SK-N-MC (cell line): ENCODE data around the gene PARD3B.

Experiments used
- DNase-seq: peaks from one replicate; pipeline ENCODE4 v3.0.0-alpha.2; 2011; ENCODE audit warnings: low read depth, low spot score
- H3K27ac ChIP-seq: fragments of 200-600 bp; sonication (generic); 2 replicates; pipeline ENCODE4 v1.5.1; 2016; ENCODE audit warnings: mixed run types
- H3K36me3 ChIP-seq: fragments of 200-600 bp; sonication (generic); 2 replicates; pipeline ENCODE4 v1.6.1; 2017; ENCODE audit warnings: antibody characterized with exemption, low read length, mixed read lengths; ENCODE audit not compliant: insufficient read depth
- H3K4me3 ChIP-seq: fragments of 200-600 bp; sonication (generic); 2 replicates; pipeline ENCODE4 v1.5.1; 2016
- H3K9ac ChIP-seq: fragments of 200-600 bp; sonication (generic); 2 replicates; pipeline ENCODE4 v1.8.0; 2017; ENCODE audit warnings: mixed run types, mixed read lengths; ENCODE audit not compliant: insufficient read length
- H3K9me3 ChIP-seq: fragments of 200-600 bp; sonication (generic); 2 replicates; pipeline ENCODE4 v1.6.1; 2017; ENCODE audit warnings: low read depth, mild to moderate bottlenecking, antibody characterized with exemption, low read length, moderate library complexity, mixed read lengths
- EZH2 ChIP-seq: fragments of 200-600 bp; sonication (generic); IDR thresholded peaks from one replicate; pipeline ENCODE4 v1.6.1; 2017; ENCODE audit warnings: antibody characterized with exemption
- FOXP2 ChIP-seq: optimal IDR thresholded peaks from 2 replicates; pipeline ENCODE3; 2011; ENCODE audit warnings: mild to moderate bottlenecking, moderate library complexity; ENCODE audit not compliant: insufficient read depth; ENCODE audit errors: extremely low read length, control extremely low read depth
- POLR2AphosphoS5 ChIP-seq: IDR thresholded peaks from 2 replicates; pipeline ENCODE4 v1.6.1; 2012; ENCODE audit warnings: mild to moderate bottlenecking, low read depth, low read length, borderline replicate concordance

Gene PARD3B

GRCh38 chr2:204772546-204772945 lies 227.3 kb downstream of the PARD3B start:
- TF ChIP-seq FOXP2: no peak
- no peak for TF ChIP-seq EZH2
- TF ChIP-seq POLR2AphosphoS5: no peak
- H3K4me3 ChIP-seq: no peak overlapping the region
- no peak overlapping the region for H3K27ac ChIP-seq
- no peak overlapping the region for H3K9ac ChIP-seq
- DNase-seq: no peak
- H3K36me3 ChIP-seq: no peaks in the 10 kb centered on the region
- H3K9me3 ChIP-seq: no peaks in the 10 kb centered on the region

- no peak for DNase-seq
- TF ChIP-seq POLR2AphosphoS5 (no peak), FOXP2 (no peak), EZH2 (no peak)
- no peak overlapping the region for H3K27ac ChIP-seq
- H3K4me3 ChIP-seq: no peak overlapping the region
- H3K9me3 ChIP-seq: no peaks in the 10 kb centered on the region
- H3K36me3 ChIP-seq: no peaks in the 10 kb centered on the region
- no peak overlapping the region for H3K9ac ChIP-seq
Measured at GRCh38 chr2:204775766-204776165, 230.5 kb downstream of the PARD3B start.

- H3K27ac ChIP-seq: no peak overlapping the region
- H3K9ac ChIP-seq: no peak overlapping the region
- H3K36me3 ChIP-seq: no peaks in the 10 kb centered on the region
- H3K9me3 ChIP-seq: no peaks in the 10 kb centered on the region
- H3K4me3 ChIP-seq: no peak overlapping the region
- no peak for TF ChIP-seq EZH2
- no peak for TF ChIP-seq POLR2AphosphoS5
- no peak for TF ChIP-seq FOXP2
- DNase-seq: no peak
Measured at GRCh38 chr2:204776781-204777559, 231.7 kb downstream of the PARD3B start.

- TF ChIP-seq FOXP2 (no peak), POLR2AphosphoS5 (no peak), EZH2 (no peak)
- no peaks in the 10 kb centered on the region for H3K9me3 ChIP-seq
- no peak overlapping the region for H3K9ac ChIP-seq
- no peak overlapping the region for H3K27ac ChIP-seq
- no peaks in the 10 kb centered on the region for H3K36me3 ChIP-seq
- DNase-seq: no peak
- H3K4me3 ChIP-seq: no peak overlapping the region
Measured at GRCh38 chr2:204779771-204780170, 234.5 kb downstream of the PARD3B start.

- H3K9me3 ChIP-seq: no peaks in the 10 kb centered on the region
- no peak for TF ChIP-seq POLR2AphosphoS5
- no peak for TF ChIP-seq EZH2
- TF ChIP-seq FOXP2: no peak
Measured at GRCh38 chr2:204781941-204782340, 236.7 kb downstream of the PARD3B start.

GRCh38 chr2:204790076-204790475 lies 244.8 kb downstream of the PARD3B start:
- no peak overlapping the region for H3K9ac ChIP-seq
- H3K27ac ChIP-seq: no peak overlapping the region
- H3K9me3 ChIP-seq: no peaks in the 10 kb centered on the region
- TF ChIP-seq POLR2AphosphoS5 (no peak), FOXP2 (no peak), EZH2 (no peak)
- no peaks in the 10 kb centered on the region for H3K36me3 ChIP-seq
- H3K4me3 ChIP-seq: no peak overlapping the region
- DNase-seq: no peak

More at GRCh38 chr2:204781941-204782340, 236.7 kb downstream of the PARD3B start:
- no peak overlapping the region for H3K4me3 ChIP-seq
- no peaks in the 10 kb centered on the region for H3K36me3 ChIP-seq
- H3K9ac ChIP-seq: no peak overlapping the region
- DNase-seq: no peak
- H3K27ac ChIP-seq: no peak overlapping the region

- no peak for DNase-seq
Measured at GRCh38 chr2:204791230-204791629, 246.0 kb downstream of the PARD3B start.

GRCh38 chr2:204794624-204795023 lies 249.3 kb downstream of the PARD3B start:
- H3K9me3 ChIP-seq: no peaks in the 10 kb centered on the region
- no peak for TF ChIP-seq POLR2AphosphoS5
- TF ChIP-seq EZH2: no peak
- no peak for TF ChIP-seq FOXP2
- H3K36me3 ChIP-seq: no peaks in the 10 kb centered on the region
- DNase-seq: no peak
- no peak overlapping the region for H3K9ac ChIP-seq
- no peak overlapping the region for H3K27ac ChIP-seq
- no peak overlapping the region for H3K4me3 ChIP-seq

More at GRCh38 chr2:204791230-204791629, 246.0 kb downstream of the PARD3B start:
- H3K4me3 ChIP-seq: no peak overlapping the region
- no peaks in the 10 kb centered on the region for H3K36me3 ChIP-seq
- TF ChIP-seq FOXP2: no peak
- no peak overlapping the region for H3K27ac ChIP-seq
- H3K9ac ChIP-seq: no peak overlapping the region
- H3K9me3 ChIP-seq: no peaks in the 10 kb centered on the region

- no peak overlapping the region for H3K27ac ChIP-seq
- no peak for DNase-seq
- H3K36me3 ChIP-seq: no peaks in the 10 kb centered on the region
- H3K9ac ChIP-seq: no peak overlapping the region
- no peak overlapping the region for H3K4me3 ChIP-seq
- TF ChIP-seq EZH2: no peak
- no peak for TF ChIP-seq POLR2AphosphoS5
- no peaks in the 10 kb centered on the region for H3K9me3 ChIP-seq
Measured at GRCh38 chr2:204795156-204795555, 249.9 kb downstream of the PARD3B start.
